Activated CD8-positive, alpha-beta T cell treated with anti-CD3 and anti-CD28 coated beads, Interleukin-2, amount 10 ng/mL, durations not matched to agents 7 days and 5 days (primary cell): ENCODE data around the gene PCLO. TPM values are rescaled to one million over a fixed set of nuclear protein-coding genes. Genes with fewer than 3 reads are reported as not detected.

Experiments
- ATAC-seq: fragments of 150-1000 bp; cut with Tn5 transposase; one replicate; pipeline ENCODE4 v1.10.0; 2021; ENCODE audit warnings: moderate library complexity
- CTCF ChIA-PET: fragments of 350-600 bp; sonication (Branson Sonifier 250); formaldehyde crosslinking; loops from one replicate; lab custom pipeline; 2021; ENCODE audit warnings: antibody characterized with exemption; lab: Charles Lee
- POLR2A ChIA-PET: fragments of 350-600 bp; sonication (Branson Sonifier 250); formaldehyde crosslinking; loops from one replicate; lab custom pipeline; 2021; ENCODE audit warnings: antibody characterized with exemption; lab: Charles Lee
- DNase-seq: peaks from one replicate; pipeline ENCODE4 v3.0.0-alpha.2; 2020
- H3K27ac Mint-ChIP-seq: one replicate; pipeline ENCODE4 v1.8.0; 2021; ENCODE audit warnings: mild to moderate bottlenecking, mixed read lengths
- H3K27me3 Mint-ChIP-seq: one replicate; pipeline ENCODE4 v1.8.0; 2021; ENCODE audit warnings: low read depth, mixed read lengths
- H3K36me3 Mint-ChIP-seq: one replicate; pipeline ENCODE4 v1.8.0; 2021; ENCODE audit warnings: low read depth, mixed read lengths
- H3K4me1 Mint-ChIP-seq: one replicate; pipeline ENCODE4 v1.8.0; 2021; ENCODE audit warnings: low read depth, mixed read lengths
- H3K4me3 Mint-ChIP-seq: one replicate; pipeline ENCODE4 v1.8.0; 2021; ENCODE audit warnings: mild to moderate bottlenecking, mixed read lengths
- H3K9me3 Mint-ChIP-seq: one replicate; pipeline ENCODE4 v1.8.0; 2022; ENCODE audit warnings: mixed read lengths; ENCODE audit not compliant: insufficient read depth
- total RNA-seq, 2 experiments: library from RNA; stranded (reverse); gene quantifications; one replicate each; pipeline ENCODE4 v1.2.3, GENCODE V29; 2021

Gene PCLO
- total RNA-seq, 2 experiments from 2014 or later = not detected

- H3K4me3 Mint-ChIP-seq = no peak overlapping the region
- ChIA-PET POLR2A (no interaction called here), CTCF (no interaction called here)
- ATAC-seq (no peak), DNase-seq (no peak)
- no peak overlapping the region for H3K27ac Mint-ChIP-seq
- no peaks in the 10 kb centered on the region for H3K36me3 Mint-ChIP-seq
- H3K4me1 Mint-ChIP-seq = peaks cover 2% of the 10 kb centered on the region
- peaks cover 13% of the 10 kb centered on the region for H3K27me3 Mint-ChIP-seq
- no peaks in the 10 kb centered on the region for H3K9me3 Mint-ChIP-seq
Measured at GRCh38 chr7:83159731-83160130, 3.0 kb downstream of the PCLO start.

- no peak overlapping the region for H3K4me3 Mint-ChIP-seq
- H3K9me3 Mint-ChIP-seq = no peaks in the 10 kb centered on the region
- peaks cover 3% of the 10 kb centered on the region for H3K27me3 Mint-ChIP-seq
Measured at GRCh38 chr7:83156006-83156405, 6.7 kb downstream of the PCLO start.

GRCh38 chr7:83155407-83155806 is 7.3 kb downstream of the PCLO start:
- Mint-ChIP-seq H3K9me3 (no peaks in the 10 kb centered on the region), H3K4me1 (no peaks in the 10 kb centered on the region), H3K4me3 (no peak overlapping the region), H3K27ac (no peak overlapping the region), H3K27me3 (peaks cover 3% of the 10 kb centered on the region), H3K36me3 (no peaks in the 10 kb centered on the region)
- POLR2A ChIA-PET = no interaction called here
- ATAC-seq (no peak), DNase-seq (no peak)
- CTCF ChIA-PET = no interaction called here

More at GRCh38 chr7:83156006-83156405, 6.7 kb downstream of the PCLO start:
- ATAC-seq (no peak), DNase-seq (no peak)
- ChIA-PET POLR2A (no interaction called here), CTCF (no interaction called here)
- H3K36me3 Mint-ChIP-seq = no peaks in the 10 kb centered on the region
- H3K27ac Mint-ChIP-seq = no peak overlapping the region
- H3K4me1 Mint-ChIP-seq = no peaks in the 10 kb centered on the region

- H3K27ac Mint-ChIP-seq = no peak overlapping the region
- no peak for ATAC-seq
Measured at GRCh38 chr7:83153419-83153818, 9.3 kb downstream of the PCLO start.

GRCh38 chr7:83150310-83150709 is 12.4 kb downstream of the PCLO start:
- no peak overlapping the region for H3K27ac Mint-ChIP-seq
- DNase-seq (no peak), ATAC-seq (no peak)
- CTCF ChIA-PET = no interaction called here
- no peaks in the 10 kb centered on the region for H3K4me1 Mint-ChIP-seq
- H3K4me3 Mint-ChIP-seq = no peak overlapping the region
- no peaks in the 10 kb centered on the region for H3K9me3 Mint-ChIP-seq
- H3K36me3 Mint-ChIP-seq = no peaks in the 10 kb centered on the region
- POLR2A ChIA-PET = no interaction called here
- H3K27me3 Mint-ChIP-seq = no peaks in the 10 kb centered on the region

More at GRCh38 chr7:83153419-83153818, 9.3 kb downstream of the PCLO start:
- Mint-ChIP-seq H3K4me1 (no peaks in the 10 kb centered on the region), H3K36me3 (no peaks in the 10 kb centered on the region), H3K27me3 (no peaks in the 10 kb centered on the region), H3K4me3 (no peak overlapping the region), H3K9me3 (no peaks in the 10 kb centered on the region)
- no peak for DNase-seq
- POLR2A ChIA-PET = no interaction called here
- CTCF ChIA-PET = no interaction called here

GRCh38 chr7:83149466-83149865 is 13.2 kb downstream of the PCLO start:
- ATAC-seq (no peak), DNase-seq (no peak)
- POLR2A ChIA-PET = no interaction called here
- Mint-ChIP-seq H3K9me3 (no peaks in the 10 kb centered on the region), H3K4me1 (no peaks in the 10 kb centered on the region), H3K36me3 (no peaks in the 10 kb centered on the region), H3K27ac (no peak overlapping the region), H3K4me3 (no peak overlapping the region), H3K27me3 (no peaks in the 10 kb centered on the region)
- CTCF ChIA-PET = no interaction called here

- Mint-ChIP-seq H3K27ac (no peak overlapping the region), H3K27me3 (no peaks in the 10 kb centered on the region), H3K9me3 (no peaks in the 10 kb centered on the region), H3K4me1 (no peaks in the 10 kb centered on the region), H3K4me3 (no peak overlapping the region), H3K36me3 (no peaks in the 10 kb centered on the region)
- POLR2A ChIA-PET = no interaction called here
- no peak for DNase-seq
- CTCF ChIA-PET = no interaction called here
- no peak for ATAC-seq
Measured at GRCh38 chr7:83148776-83149175, 13.9 kb downstream of the PCLO start.

GRCh38 chr7:83143107-83143506 is 19.6 kb downstream of the PCLO start:
- ChIA-PET CTCF (no interaction called here), POLR2A (no interaction called here)
- Mint-ChIP-seq H3K27ac (no peak overlapping the region), H3K27me3 (no peaks in the 10 kb centered on the region), H3K4me1 (no peaks in the 10 kb centered on the region), H3K9me3 (no peaks in the 10 kb centered on the region), H3K36me3 (no peaks in the 10 kb centered on the region), H3K4me3 (no peak overlapping the region)
- DNase-seq (no peak), ATAC-seq (no peak)

- no peaks in the 10 kb centered on the region for H3K9me3 Mint-ChIP-seq
- ATAC-seq (no peak), DNase-seq (no peak)
- no peaks in the 10 kb centered on the region for H3K4me1 Mint-ChIP-seq
- no peaks in the 10 kb centered on the region for H3K36me3 Mint-ChIP-seq
- H3K4me3 Mint-ChIP-seq = no peak overlapping the region
- CTCF ChIA-PET = no interaction called here
- H3K27me3 Mint-ChIP-seq = no peaks in the 10 kb centered on the region
- POLR2A ChIA-PET = no interaction called here
- no peak overlapping the region for H3K27ac Mint-ChIP-seq
Measured at GRCh38 chr7:83142365-83142764, 20.3 kb downstream of the PCLO start.

- POLR2A ChIA-PET = no interaction called here
- H3K27ac Mint-ChIP-seq = no peak overlapping the region
- CTCF ChIA-PET = no interaction called here
- H3K36me3 Mint-ChIP-seq = no peaks in the 10 kb centered on the region
- no peak overlapping the region for H3K4me3 Mint-ChIP-seq
- ATAC-seq = no peak
- no peaks in the 10 kb centered on the region for H3K27me3 Mint-ChIP-seq
- no peaks in the 10 kb centered on the region for H3K9me3 Mint-ChIP-seq
- DNase-seq = no peak
- H3K4me1 Mint-ChIP-seq = no peaks in the 10 kb centered on the region
Measured at GRCh38 chr7:83141927-83142326, 20.8 kb downstream of the PCLO start.

GRCh38 chr7:83130623-83131545 is 31.8 kb downstream of the PCLO start:
- H3K36me3 Mint-ChIP-seq = no peaks in the 10 kb centered on the region
- ChIA-PET POLR2A (interaction anchor here (0.6 kb wide), 1 partner anchor 125 kb away, joined by 3 read pairs; no protein-coding TSS in a partner anchor), CTCF (interaction anchor here (0.7 kb wide), 1 partner anchor 16 kb away, joined by 3 read pairs; no protein-coding TSS in a partner anchor)
- no peak overlapping the region for H3K4me3 Mint-ChIP-seq
- ATAC-seq (no peak), DNase-seq (no peak)
- H3K9me3 Mint-ChIP-seq = no peaks in the 10 kb centered on the region
- no peaks in the 10 kb centered on the region for H3K4me1 Mint-ChIP-seq
- no peaks in the 10 kb centered on the region for H3K27me3 Mint-ChIP-seq
- no peak overlapping the region for H3K27ac Mint-ChIP-seq

- ChIA-PET POLR2A (no interaction called here), CTCF (interaction anchor here (0.7 kb wide), 1 partner anchor 17 kb away, joined by 3 read pairs; no protein-coding TSS in a partner anchor)
- Mint-ChIP-seq H3K36me3 (no peaks in the 10 kb centered on the region), H3K27me3 (no peaks in the 10 kb centered on the region), H3K4me3 (no peak overlapping the region), H3K4me1 (no peaks in the 10 kb centered on the region), H3K9me3 (no peaks in the 10 kb centered on the region), H3K27ac (no peak overlapping the region)
- DNase-seq (no peak), ATAC-seq (no peak)
Measured at GRCh38 chr7:83130191-83130590, 32.5 kb downstream of the PCLO start.
